OCI-LY3 (cell line): ENCODE results near the gene MUCL3.

Experiments used
- H2AFZ ChIP-seq: fragments of 200-600, 300-600 bp; shearing (Covaris generic); 2 replicates; pipeline ENCODE4 v1.6.0; 2014; ENCODE audit warnings: antibody characterized with exemption, low read depth, low read length
- H3K27ac ChIP-seq: fragments of 200-600, 300-600 bp; sonication (generic); 2 replicates; pipeline ENCODE4 v1.5.1; 2014; ENCODE audit warnings: mild to moderate bottlenecking, low read length, moderate library complexity, mixed read lengths
- H3K27me3 ChIP-seq: fragments of 200-600, 300-600 bp; sonication (generic); 2 replicates; pipeline ENCODE4 v1.6.1; 2014; ENCODE audit warnings: low read depth, low read length, mixed read lengths
- H3K36me3 ChIP-seq: fragments of 200-600, 300-600 bp; sonication (generic); replicated peaks from 2 replicates; pipeline ENCODE3; 2014; ENCODE audit warnings: low read depth, low read length, mixed read lengths
- H3K4me1 ChIP-seq: fragments of 300-600, 200-600 bp; sonication (generic); 2 replicates; pipeline ENCODE4 v1.6.1; 2014; ENCODE audit warnings: low read length, mixed read lengths
- H3K4me2 ChIP-seq: fragments of 200-600, 300-600 bp; sonication (generic); 2 replicates; pipeline ENCODE4 v1.6.1; 2014; ENCODE audit warnings: low read length, mixed read lengths
- H3K4me3 ChIP-seq: fragments of 300-600, 200-600 bp; sonication (generic); 2 replicates; pipeline ENCODE4 v1.5.1; 2014; ENCODE audit warnings: antibody characterized with exemption, mild to moderate bottlenecking, low read length, moderate library complexity
- H3K79me2 ChIP-seq: fragments of 300-600, 200-600 bp; shearing (Covaris generic); 2 replicates; pipeline ENCODE4 v1.6.1; 2014; ENCODE audit warnings: mild to moderate bottlenecking, low read length, mixed read lengths
- H3K9ac ChIP-seq: fragments of 300-600, 200-600 bp; shearing (Covaris generic); 2 replicates; pipeline ENCODE4 v1.6.0; 2014; ENCODE audit warnings: mild to moderate bottlenecking, low read length, moderate library complexity
- H3K9me3 ChIP-seq: fragments of 200-600, 300-600 bp; shearing (Covaris generic); 2 replicates; pipeline ENCODE4 v1.6.1; 2014; ENCODE audit warnings: low read length, mixed read lengths; ENCODE audit not compliant: insufficient read depth
- H4K20me1 ChIP-seq: fragments of 200-600, 300-600 bp; sonication (generic); 2 replicates; pipeline ENCODE4 v1.6.1; 2016; ENCODE audit warnings: low read length, mixed read lengths; ENCODE audit not compliant: insufficient read depth
- CTCF ChIP-seq: fragments of 200-600, 300-600 bp; sonication (generic); IDR thresholded peaks from 2 replicates; pipeline ENCODE4 v1.5.1; 2014; ENCODE audit warnings: antibody characterized with exemption, low read length, low read depth
- EZH2phosphoT487 ChIP-seq: fragments of 200-600 bp; shearing (Covaris generic); IDR thresholded peaks from 2 replicates; pipeline ENCODE4 v1.6.1; 2018; ENCODE audit warnings: antibody characterized with exemption, mixed run types, low read depth

MUCL3 gene

GRCh38 chr6:30913721-30914075, 27.1 kb upstream of the MUCL3 start:
- H3K79me2 ChIP-seq, result peaks cover 10% of the 10 kb centered on the region
- no peaks in the 10 kb centered on the region for H3K27me3 ChIP-seq
- H3K27ac ChIP-seq, result no peak overlapping the region
- no peaks in the 10 kb centered on the region for H3K9me3 ChIP-seq
- no peak overlapping the region; the same call in 1 of the 2 replicates for H2AFZ ChIP-seq
- H3K4me3 ChIP-seq, result peak overlapping the region; percentile 99
- H3K9ac ChIP-seq, result peak overlapping the region; percentile 94; the same call in 1 of the 2 replicates
- no peaks in the 10 kb centered on the region for H4K20me1 ChIP-seq
- peaks cover 16% of the 10 kb centered on the region for H3K4me1 ChIP-seq
- H3K4me2 ChIP-seq, result peak overlapping the region; percentile 100
- no peaks in the 10 kb centered on the region for H3K36me3 ChIP-seq
- TF ChIP-seq EZH2phosphoT487 (no peak), CTCF (no peak)

- Histone ChIP-seq H3K36me3 (no peaks in the 10 kb centered on the region), H4K20me1 (no peaks in the 10 kb centered on the region), H2AFZ (peak within 1 kb of the TSS; percentile 46; the same call in 1 of the 2 replicates)
These were observed 26.5 kb upstream of the MUCL3 start, which contains the start of gene VARS2 for GRCh38 chr6:30914076-30914853. TSS of gene VARS2 (plus strand) at chr6:30914238. CDS start at chr6:30914837, 599 bp downstream.

GRCh38 chr6:30914854-30915590, 25.8 kb upstream of the MUCL3 start:
- H3K27me3 ChIP-seq, result no peaks in the 10 kb centered on the region
- H3K79me2 ChIP-seq, result peaks cover 7% of the 10 kb centered on the region
- peaks cover 13% of the 10 kb centered on the region for H3K4me1 ChIP-seq
- H3K9me3 ChIP-seq, result no peaks in the 10 kb centered on the region
- no peaks in the 10 kb centered on the region for H4K20me1 ChIP-seq
- peak overlapping the region; percentile 94 for H3K9ac ChIP-seq
- H3K36me3 ChIP-seq, result no peaks in the 10 kb centered on the region
- peak overlapping the region; percentile 50 for H3K27ac ChIP-seq
- H3K4me3 ChIP-seq, result peak overlapping the region; percentile 99
- peak overlapping the region; percentile 46; the same call in 1 of the 2 replicates for H2AFZ ChIP-seq
- peak overlapping the region; percentile 100 for H3K4me2 ChIP-seq
- TF ChIP-seq EZH2phosphoT487, result no peak
- TF ChIP-seq CTCF, result no peak

More at GRCh38 chr6:30914076-30914853, 26.5 kb upstream of the MUCL3 start, which contains the start of gene VARS2:
- H3K79me2 ChIP-seq, result peaks cover 7% of the 10 kb centered on the region
- H3K9me3 ChIP-seq, result no peaks in the 10 kb centered on the region
- TF ChIP-seq EZH2phosphoT487 (no peak), CTCF (peak; percentile 26)
- H3K27ac ChIP-seq, result peak within 1 kb of the TSS; percentile 50
- peak within 1 kb of the TSS; percentile 99 for H3K4me3 ChIP-seq
- peak within 1 kb of the TSS; percentile 94 for H3K9ac ChIP-seq
- peak within 1 kb of the TSS; percentile 100 for H3K4me2 ChIP-seq
- peaks cover 13% of the 10 kb centered on the region for H3K4me1 ChIP-seq
- H3K27me3 ChIP-seq, result no peaks in the 10 kb centered on the region

GRCh38 chr6:30915591-30915946, 25.2 kb upstream of the MUCL3 start:
- H3K79me2 ChIP-seq, result peaks cover 7% of the 10 kb centered on the region
- H3K27me3 ChIP-seq, result no peaks in the 10 kb centered on the region
- H3K4me1 ChIP-seq, result peaks cover 13% of the 10 kb centered on the region
- H3K4me2 ChIP-seq, result peak overlapping the region; percentile 100
- no peak overlapping the region for H2AFZ ChIP-seq
- H3K36me3 ChIP-seq, result no peaks in the 10 kb centered on the region
- no peaks in the 10 kb centered on the region for H4K20me1 ChIP-seq
- H3K9me3 ChIP-seq, result no peaks in the 10 kb centered on the region
- no peak overlapping the region for H3K27ac ChIP-seq
- H3K4me3 ChIP-seq, result peak overlapping the region; percentile 99; the same call in 1 of the 2 replicates
- peak; percentile 68 for TF ChIP-seq CTCF
- TF ChIP-seq EZH2phosphoT487, result no peak
- peak overlapping the region; percentile 94; the same call in 1 of the 2 replicates for H3K9ac ChIP-seq
